ENCODE data around the gene OSTN.

Gene OSTN

GRCh38 chr3:191302451-191302850 is 103.4 kb downstream of the OSTN start:
- no peak for DNase-seq (ENCODE audit: insufficient read length, low spot score)
- FAIRE-seq, result no peak

- FAIRE-seq (no peak), DNase-seq (ENCODE audit: insufficient read length, low spot score) (no peak)
Measured at GRCh38 chr3:191303596-191303995, 104.6 kb downstream of the OSTN start.

- no peak for FAIRE-seq
- no peak for DNase-seq (ENCODE audit: insufficient read length, low spot score)
Measured at GRCh38 chr3:191306428-191306827, 107.4 kb downstream of the OSTN start.

GRCh38 chr3:191307341-191307740 is 108.3 kb downstream of the OSTN start:
- DNase-seq (ENCODE audit: insufficient read length, low spot score), result no peak
- FAIRE-seq, result no peak

GRCh38 chr3:191313296-191313695 is 114.3 kb downstream of the OSTN start:
- DNase-seq (ENCODE audit: insufficient read length, low spot score), result no peak
- no peak for FAIRE-seq

- no peak for FAIRE-seq
- no peak for DNase-seq (ENCODE audit: insufficient read length, low spot score)
Measured at GRCh38 chr3:191314109-191314728, 115.2 kb downstream of the OSTN start.

Measured in HTR-8/SVneo (cell line).